Measurements from ENCODE around the gene COL19A1. TPM values are rescaled to one million over a fixed set of nuclear protein-coding genes. Genes with fewer than 3 reads are reported as not detected.

Gene COL19A1
- total RNA-seq, 2 experiments from 2014 or later = 0.03 TPM; not detected in 1

DNA sequence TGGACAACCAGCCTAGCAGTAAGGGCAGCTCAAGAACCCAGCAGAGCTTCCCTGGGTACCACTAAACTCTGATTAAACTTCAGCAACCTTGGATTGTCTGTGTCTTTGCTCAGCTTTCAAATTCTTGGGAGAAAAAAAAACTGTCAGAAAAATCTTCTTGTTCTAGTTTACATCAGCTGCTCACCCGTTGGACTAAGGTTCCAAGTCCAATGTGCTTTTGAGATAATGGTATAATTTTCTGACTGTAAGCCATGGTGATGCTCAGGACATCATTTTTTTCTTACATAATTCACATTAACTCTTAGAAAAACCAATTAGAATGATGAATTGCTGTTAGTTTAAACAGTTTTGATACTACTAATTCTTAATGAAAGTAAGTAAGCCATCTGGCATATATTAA lies 290.7 kb downstream of the COL19A1 start:
- Histone ChIP-seq H3K9me3 (ENCODE audit: low read length) (no peaks in the 10 kb centered on the region), H2AFZ (ENCODE audit: low read length) (no peak overlapping the region), H3K4me2 (ENCODE audit: low read length) (no peak overlapping the region), H3K4me3 (ENCODE audit: low read depth, low read length, poor library complexity, severe bottlenecking) (no peak overlapping the region), H3K9me2 (ENCODE audit: insufficient read depth, low read length) (no peaks in the 10 kb centered on the region), H3K4me1 (ENCODE audit: insufficient read depth, low read length, poor library complexity, severe bottlenecking) (no peaks in the 10 kb centered on the region), H3K36me3 (ENCODE audit: insufficient read depth, low read length) (no peaks in the 10 kb centered on the region), H4K20me1 (ENCODE audit: insufficient read depth, low read length) (no peaks in the 10 kb centered on the region), H3K79me2 (ENCODE audit: insufficient read depth, low read depth, low read length) (no peaks in the 10 kb centered on the region), H3K27ac (ENCODE audit: low read depth, low read length, poor library complexity, severe bottlenecking) (no peak overlapping the region)
- POLR2A ChIA-PET = no interaction called here
- no peak for TF ChIP-seq CTCF (conservative IDR thresholded peaks at IDR 0.05; ENCODE audit: low read length)
- TF ChIP-seq EZH2phosphoT487 (IDR thresholded peaks at IDR 0.05; ENCODE audit: borderline replicate concordance, low read depth, low read length) = no peak
- intact Hi-C loops (cut with micrococcal nuclease; ENCODE audit: unreplicated experiment) = no loop called here
- no peak for DNase-seq (ENCODE audit: low spot score)
- BruUV-seq (replicated peaks) = no TSS peak
- CTCF ChIA-PET (ENCODE audit: unreplicated experiment) = no interaction called here

- CTCF ChIA-PET (ENCODE audit: unreplicated experiment) = no interaction called here
- intact Hi-C loops (cut with micrococcal nuclease; ENCODE audit: unreplicated experiment) = no loop called here
- Histone ChIP-seq H3K4me3 (ENCODE audit: low read depth, low read length, poor library complexity, severe bottlenecking) (no peak overlapping the region), H4K20me1 (ENCODE audit: insufficient read depth, low read length) (no peaks in the 10 kb centered on the region), H2AFZ (ENCODE audit: low read length) (no peak overlapping the region), H3K79me2 (ENCODE audit: insufficient read depth, low read depth, low read length) (no peaks in the 10 kb centered on the region), H3K4me1 (ENCODE audit: insufficient read depth, low read length, poor library complexity, severe bottlenecking) (no peaks in the 10 kb centered on the region), H3K4me2 (ENCODE audit: low read length) (no peak overlapping the region), H3K9me3 (ENCODE audit: low read length) (no peaks in the 10 kb centered on the region), H3K27ac (ENCODE audit: low read depth, low read length, poor library complexity, severe bottlenecking) (no peak overlapping the region), H3K9me2 (ENCODE audit: insufficient read depth, low read length) (no peaks in the 10 kb centered on the region), H3K36me3 (ENCODE audit: insufficient read depth, low read length) (no peaks in the 10 kb centered on the region)
- POLR2A ChIA-PET = interaction anchor here (1.1 kb wide), 1 partner anchor 244 kb away, joined by 4 read pairs; no protein-coding TSS in a partner anchor
- DNase-seq (ENCODE audit: low spot score) = no peak
- TF ChIP-seq EZH2phosphoT487 (IDR thresholded peaks at IDR 0.05; ENCODE audit: borderline replicate concordance, low read depth, low read length) = no peak
- no peak for TF ChIP-seq CTCF (conservative IDR thresholded peaks at IDR 0.05; ENCODE audit: low read length)
- no TSS peak for BruUV-seq (replicated peaks)
These were observed 293.9 kb downstream of the COL19A1 start for GRCh38 chr6:70160276-70160675.

GRCh38 chr6:70162972-70163371 lies 296.6 kb downstream of the COL19A1 start:
- Histone ChIP-seq H4K20me1 (ENCODE audit: insufficient read depth, low read length) (no peaks in the 10 kb centered on the region), H3K9me3 (ENCODE audit: low read length) (no peaks in the 10 kb centered on the region), H3K4me3 (ENCODE audit: low read depth, low read length, poor library complexity, severe bottlenecking) (no peak overlapping the region), H3K27ac (ENCODE audit: low read depth, low read length, poor library complexity, severe bottlenecking) (no peak overlapping the region), H3K4me2 (ENCODE audit: low read length) (no peak overlapping the region), H3K9me2 (ENCODE audit: insufficient read depth, low read length) (no peaks in the 10 kb centered on the region), H3K4me1 (ENCODE audit: insufficient read depth, low read length, poor library complexity, severe bottlenecking) (no peaks in the 10 kb centered on the region), H2AFZ (ENCODE audit: low read length) (no peak overlapping the region), H3K36me3 (ENCODE audit: insufficient read depth, low read length) (no peaks in the 10 kb centered on the region), H3K79me2 (ENCODE audit: insufficient read depth, low read depth, low read length) (no peaks in the 10 kb centered on the region)
- ChIA-PET POLR2A (no interaction called here), CTCF (ENCODE audit: unreplicated experiment) (no interaction called here)
- BruUV-seq (replicated peaks) = no TSS peak
- no peak for TF ChIP-seq CTCF (conservative IDR thresholded peaks at IDR 0.05; ENCODE audit: low read length)
- TF ChIP-seq EZH2phosphoT487 (IDR thresholded peaks at IDR 0.05; ENCODE audit: borderline replicate concordance, low read depth, low read length) = no peak
- intact Hi-C loops (cut with micrococcal nuclease; ENCODE audit: unreplicated experiment) = no loop called here
- DNase-seq (ENCODE audit: low spot score) = no peak
